Subcutaneous abdominal adipose tissue (tissue), 5 donors: ENCODE data around the gene SLC25A21.
"Not testable (repeated sequence)": the region's sequence is repeated elsewhere in the genome, so short reads cannot be mapped to it uniquely, and the experiment has no call there.

ENCODE experiments used
- H3K27ac ChIP-seq: one replicate; pipeline ENCODE4 v1.7.0; 2013; ENCODE audit warnings: low read depth, mild to moderate bottlenecking, inconsistent platforms, low read length, moderate library complexity
- H3K27me3 ChIP-seq, 5 donors: one replicate each; pipeline ENCODE4 v1.7.0; 2013; ENCODE audit warnings: low read length in 5 of 5, inconsistent platforms in 1 of 5; ENCODE audit not compliant: control insufficient read depth in 5 of 5, insufficient read depth in 4 of 5
- H3K36me3 ChIP-seq, 5 donors: one replicate each; pipeline ENCODE4 v1.7.0; 2013; ENCODE audit warnings: low read length in 5 of 5; ENCODE audit not compliant: control insufficient read depth in 5 of 5, insufficient read depth in 5 of 5
- H3K4me1 ChIP-seq, 5 donors: one replicate each; pipeline ENCODE4 v1.7.0; 2013; ENCODE audit warnings: low read length in 5 of 5, mild to moderate bottlenecking in 3 of 5, moderate library complexity in 1 of 5; ENCODE audit not compliant: control insufficient read depth in 5 of 5, insufficient read depth in 5 of 5
- H3K4me3 ChIP-seq, 5 donors: one replicate each; pipeline ENCODE4 v1.7.0; 2013; ENCODE audit warnings: low read length in 5 of 5, low read depth in 1 of 5
- H3K9ac ChIP-seq, 5 donors: one replicate each; pipeline ENCODE4 v1.7.0; 2013; ENCODE audit warnings: low read length in 5 of 5, mild to moderate bottlenecking in 4 of 5, moderate library complexity in 3 of 5
- H3K9me3 ChIP-seq, 5 donors: one replicate each; pipeline ENCODE4 v1.7.0; 2013; ENCODE audit warnings: low read length in 5 of 5; ENCODE audit not compliant: control insufficient read depth in 5 of 5
- donor health status: healthy.
- donor health status: healthy.
- donor health status: healthy.
- donor health status: healthy.
- donor health status: healthy.

SLC25A21 gene

DNA sequence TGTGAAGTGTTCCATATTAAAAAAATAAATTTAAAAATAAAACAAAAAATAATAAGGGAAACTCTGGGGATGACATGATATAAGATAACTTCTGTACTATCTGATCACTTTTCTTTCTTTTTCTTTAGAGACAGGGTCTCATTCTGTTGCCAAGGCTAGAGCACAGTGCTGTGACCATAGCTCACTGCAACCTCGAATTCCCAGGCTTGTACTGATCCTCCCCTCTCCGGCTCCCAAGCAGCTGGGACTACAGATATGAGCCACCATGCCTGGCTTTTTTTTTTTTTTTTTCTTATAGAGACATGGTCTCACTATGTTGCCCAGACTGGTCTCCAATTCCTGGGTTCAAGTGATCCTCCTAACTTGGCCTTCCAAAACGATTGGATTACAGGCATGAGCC, 14.9 kb upstream of the SLC25A21 start:
- Histone ChIP-seq H3K27me3 (peaks cover 0 to 2% (median 0%) of the 10 kb centered on the region in 5 donors), H3K4me1 (no peaks in the 10 kb centered on the region), H3K27ac (no peak overlapping the region), H3K4me3 (no peak overlapping the region), H3K36me3 (no peaks in the 10 kb centered on the region), H3K9ac (no peak overlapping the region), H3K9me3 (no peaks in the 10 kb centered on the region)

DNA sequence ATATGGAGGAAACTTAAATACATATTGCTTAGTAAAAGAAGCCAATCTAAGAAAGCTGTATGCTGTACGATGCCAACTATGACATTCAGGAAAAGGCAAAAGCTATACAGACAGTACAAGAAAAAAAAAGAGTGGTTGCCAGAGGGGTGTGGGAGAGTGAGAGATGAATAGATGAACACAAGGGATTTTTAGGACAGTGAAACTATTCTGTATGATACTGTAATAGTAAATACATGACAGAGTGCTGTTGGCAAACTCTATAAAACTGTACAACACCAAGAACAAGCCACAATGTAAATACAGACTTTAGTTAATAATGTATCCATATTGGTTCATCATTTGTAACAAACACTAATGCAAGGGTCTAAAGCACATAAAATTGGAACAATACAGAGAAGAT, 14.5 kb upstream of the SLC25A21 start:
- Histone ChIP-seq H3K27me3 (peaks cover 0 to 2% (median 0%) of the 10 kb centered on the region in 5 donors), H3K4me3 (no peak overlapping the region), H3K27ac (no peak overlapping the region), H3K36me3 (no peaks in the 10 kb centered on the region), H3K9ac (no peak overlapping the region), H3K4me1 (no peaks in the 10 kb centered on the region), H3K9me3 (no peaks in the 10 kb centered on the region)

DNA sequence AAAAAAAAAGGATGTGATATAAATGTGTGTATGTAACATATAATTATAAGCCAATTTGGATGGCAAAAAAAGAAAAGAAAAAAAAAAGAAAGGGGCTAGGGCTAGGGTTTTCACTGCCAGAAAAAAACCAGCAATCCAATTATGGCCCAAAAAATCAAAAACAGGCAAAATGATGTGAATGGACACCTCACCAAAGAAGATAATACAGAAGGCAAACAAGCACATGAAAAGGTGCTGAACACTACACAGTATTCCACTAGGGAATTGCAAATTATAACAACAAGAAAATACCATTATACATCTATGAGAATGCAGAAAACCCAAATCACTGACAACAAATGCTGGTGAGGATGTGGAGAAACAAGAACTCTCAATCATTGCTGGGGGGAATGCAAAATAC, 13.3 kb upstream of the SLC25A21 start:
- no peaks in the 10 kb centered on the region for H3K36me3 ChIP-seq
- no peaks in the 10 kb centered on the region for H3K4me1 ChIP-seq
- H3K27me3 ChIP-seq, result peaks cover 0 to 2% (median 0%) of the 10 kb centered on the region in 5 donors
- H3K9ac ChIP-seq, result no peak overlapping the region
- no peak overlapping the region for H3K4me3 ChIP-seq
- no peaks in the 10 kb centered on the region for H3K9me3 ChIP-seq
- no peak overlapping the region for H3K27ac ChIP-seq

DNA sequence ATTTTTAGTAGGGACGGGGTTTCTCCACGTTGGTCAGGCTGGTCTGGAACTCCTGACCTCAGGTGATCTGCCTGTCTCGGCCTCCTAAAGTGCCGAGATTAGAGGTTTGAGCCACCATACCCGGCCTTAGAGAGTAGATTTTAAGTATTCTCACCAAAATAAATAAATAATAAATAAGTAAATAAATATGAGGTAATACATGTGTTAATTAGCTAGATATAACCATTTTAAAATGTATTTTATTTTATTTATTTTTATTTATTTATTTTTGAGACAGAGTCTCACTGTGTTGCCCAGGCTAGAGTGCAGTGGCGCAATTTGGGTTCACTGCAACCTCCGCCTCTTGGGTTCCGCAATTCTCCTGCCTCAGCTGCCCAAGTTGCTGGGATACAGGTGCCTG, 12.1 kb upstream of the SLC25A21 start:
- not testable (repeated sequence) for H3K9me3 ChIP-seq, H3K27ac ChIP-seq, H3K27me3 ChIP-seq, H3K4me1 ChIP-seq, H3K4me3 ChIP-seq, H3K36me3 ChIP-seq, H3K9ac ChIP-seq

DNA sequence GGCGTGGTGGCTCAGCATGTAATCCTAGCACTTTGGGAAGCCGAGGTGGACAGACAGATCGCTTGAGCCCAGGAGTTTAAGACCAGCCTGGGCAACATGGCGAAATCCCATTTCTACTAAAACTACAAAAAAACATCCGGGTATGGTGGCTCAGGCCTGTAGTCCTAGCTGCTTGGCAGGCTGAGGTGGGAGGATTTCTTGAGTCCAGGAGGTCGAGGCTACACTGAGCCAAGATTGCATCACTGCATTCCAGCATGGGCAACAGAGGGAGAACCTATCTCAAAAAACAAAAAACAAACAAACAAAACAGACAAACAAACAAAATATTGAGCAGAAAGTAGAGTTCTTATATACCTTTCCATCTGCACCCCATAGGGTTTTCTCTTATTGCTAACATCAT, 9.0 kb upstream of the SLC25A21 start:
- Histone ChIP-seq H3K4me1 (no peaks in the 10 kb centered on the region), H3K27me3 (no peaks in the 10 kb centered on the region), H3K27ac (no peak overlapping the region), H3K4me3 (no peak overlapping the region), H3K9me3 (no peaks in the 10 kb centered on the region), H3K36me3 (no peaks in the 10 kb centered on the region), H3K9ac (no peak overlapping the region)

DNA sequence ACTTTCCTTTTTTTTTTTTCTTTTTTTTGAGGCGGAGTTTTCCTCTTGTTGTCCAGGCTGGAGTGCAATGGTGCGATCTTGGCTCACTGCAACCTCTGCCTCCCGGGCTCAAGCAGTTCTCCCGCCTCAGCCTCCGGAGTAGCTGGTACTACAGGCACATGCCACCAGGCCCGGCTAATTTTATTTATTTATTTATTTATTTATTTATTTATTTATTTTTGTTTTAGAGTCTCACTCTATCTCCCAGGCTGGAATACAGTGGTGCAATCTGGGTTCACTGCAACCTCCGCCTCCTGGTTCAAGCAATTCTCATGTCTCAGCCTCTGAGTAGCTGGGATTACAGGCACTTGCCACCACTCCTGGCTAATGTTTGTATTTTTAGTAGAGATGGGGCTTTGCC, 8.5 kb upstream of the SLC25A21 start:
- not testable (repeated sequence) for H3K9ac ChIP-seq, H3K4me3 ChIP-seq, H3K27ac ChIP-seq, H3K27me3 ChIP-seq, H3K36me3 ChIP-seq, H3K4me1 ChIP-seq, H3K9me3 ChIP-seq

DNA sequence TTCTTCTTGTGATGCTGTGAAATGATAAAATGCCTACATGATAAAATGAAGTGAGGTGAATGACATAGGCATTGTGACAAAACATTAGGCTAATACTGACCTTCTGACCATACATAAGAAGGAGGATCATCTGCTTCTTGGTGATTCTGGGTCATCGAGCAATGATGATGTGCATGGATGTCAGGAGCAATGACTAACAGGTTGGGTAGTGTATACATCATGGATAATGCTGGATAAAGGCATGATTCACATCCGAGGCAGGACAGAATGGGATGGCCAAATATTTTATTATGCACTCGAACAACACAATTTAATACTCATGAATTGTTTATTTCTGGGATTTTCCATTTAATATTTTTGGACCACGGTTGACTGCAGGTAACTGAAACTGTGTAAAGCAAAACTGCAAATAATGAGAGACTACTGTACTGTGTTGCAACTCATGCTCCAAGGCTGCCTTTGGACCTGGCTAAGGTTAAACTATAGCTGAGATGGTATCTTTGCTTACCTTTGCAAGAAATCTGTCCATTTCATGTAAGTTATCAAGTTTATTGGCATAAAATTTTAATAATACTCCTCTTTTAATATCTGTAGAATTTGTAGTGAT, 7.6 kb upstream of the SLC25A21 start:
- H3K36me3 ChIP-seq, result no peaks in the 10 kb centered on the region
- no peak overlapping the region for H3K4me3 ChIP-seq
- no peaks in the 10 kb centered on the region for H3K9me3 ChIP-seq
- H3K4me1 ChIP-seq, result no peaks in the 10 kb centered on the region
- no peak overlapping the region for H3K27ac ChIP-seq
- no peaks in the 10 kb centered on the region for H3K27me3 ChIP-seq
- H3K9ac ChIP-seq, result no peak overlapping the region

DNA sequence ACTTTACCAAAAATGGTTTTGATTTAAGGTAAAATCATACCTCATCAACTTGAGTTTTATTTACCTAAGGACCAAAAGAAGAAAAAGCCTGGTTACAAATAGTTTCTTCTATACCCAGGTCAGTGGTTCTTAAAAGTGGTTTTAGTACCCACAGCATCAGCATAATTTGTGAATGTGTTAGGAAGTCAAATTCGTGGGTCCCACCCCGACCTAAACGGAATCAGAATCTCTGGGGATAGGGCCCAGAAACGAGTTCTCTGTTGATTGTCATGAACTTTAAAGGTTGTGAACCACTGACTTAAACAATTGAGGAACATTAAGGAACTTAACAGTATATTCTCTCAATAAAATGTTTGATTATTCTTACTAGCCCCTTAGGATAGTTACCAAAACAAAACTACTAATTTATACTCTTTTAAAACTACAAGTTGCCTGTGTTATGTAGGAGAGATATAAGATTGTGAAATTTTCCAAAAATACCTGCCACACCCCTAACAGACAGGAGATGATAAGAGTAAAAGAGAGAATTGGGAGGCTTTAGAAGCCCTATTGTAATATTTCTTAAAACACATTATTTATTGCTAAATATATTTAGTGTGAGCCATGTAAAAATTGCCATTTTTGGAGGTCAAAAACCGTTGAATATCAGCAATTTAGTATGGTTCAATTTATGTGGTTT, 669 bp upstream of the SLC25A21 start:
- no peaks in the 10 kb centered on the region for H3K27me3 ChIP-seq
- H3K9ac ChIP-seq, result peak overlapping the region in 3 of 5 donors; percentile 66 to 83 (median 74)
- peaks cover 0 to 18% (median 13%) of the 10 kb centered on the region in 5 donors for H3K4me1 ChIP-seq
- H3K36me3 ChIP-seq, result no peaks in the 10 kb centered on the region
- peak overlapping the region; percentile 60 for H3K27ac ChIP-seq
- no peaks in the 10 kb centered on the region for H3K9me3 ChIP-seq
- H3K4me3 ChIP-seq, result peak overlapping the region; percentile 82 to 98 (median 88)

DNA sequence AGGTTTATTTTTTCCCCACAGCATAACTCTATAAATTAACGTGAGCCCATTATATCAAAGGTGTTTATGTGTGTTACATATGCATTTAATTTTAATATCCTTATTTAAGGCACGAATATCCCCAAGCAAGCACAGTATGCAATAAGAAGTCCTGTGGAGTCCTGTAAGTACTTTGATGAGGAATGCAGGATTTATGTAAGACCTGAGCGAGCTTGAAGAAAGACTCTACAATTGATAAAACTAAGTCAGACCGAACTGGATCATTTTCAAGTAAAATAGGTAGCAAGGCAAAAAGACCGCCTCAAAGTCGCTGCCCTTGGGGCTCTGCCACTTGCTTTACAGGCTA, 755 bp downstream of the SLC25A21 start:
- peak overlapping the region in 4 of 5 donors; percentile 51 to 83 (median 73) for H3K9ac ChIP-seq
- H3K27me3 ChIP-seq, result no peaks in the 10 kb centered on the region
- H3K36me3 ChIP-seq, result no peaks in the 10 kb centered on the region
- H3K27ac ChIP-seq, result peak overlapping the region; percentile 60
- peaks cover 0 to 18% (median 13%) of the 10 kb centered on the region in 5 donors for H3K4me1 ChIP-seq
- H3K9me3 ChIP-seq, result no peaks in the 10 kb centered on the region
- peak overlapping the region; percentile 82 to 98 (median 88) for H3K4me3 ChIP-seq

DNA sequence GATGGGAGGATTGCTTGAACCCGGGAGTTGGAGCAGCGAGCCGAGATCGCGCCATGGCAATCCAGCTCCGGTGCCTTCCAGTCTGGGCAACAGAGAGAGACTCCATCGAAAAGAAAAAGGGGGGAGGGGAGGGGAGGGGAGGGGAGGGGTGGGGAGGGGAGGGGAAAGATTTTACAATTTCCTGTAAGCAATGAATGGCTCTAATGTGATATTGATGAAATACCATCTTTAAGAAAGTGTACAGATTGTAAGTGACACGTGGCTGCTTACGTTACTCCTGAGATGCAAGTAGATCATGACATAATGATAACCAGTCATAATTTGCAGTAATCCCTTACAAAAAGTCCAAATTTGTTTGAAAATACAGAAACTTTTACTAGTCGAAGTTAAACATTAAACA, 1.4 kb downstream of the SLC25A21 start:
- Histone ChIP-seq H3K36me3 (no peaks in the 10 kb centered on the region), H3K9me3 (no peaks in the 10 kb centered on the region), H3K27me3 (no peaks in the 10 kb centered on the region), H3K4me1 (peaks cover 0 to 18% (median 13%) of the 10 kb centered on the region in 5 donors), H3K4me3 (no peak overlapping the region), H3K9ac (no peak overlapping the region), H3K27ac (no peak overlapping the region)
